ENCODE results near the gene GLB1L2.

The GLB1L2 gene

DNA sequence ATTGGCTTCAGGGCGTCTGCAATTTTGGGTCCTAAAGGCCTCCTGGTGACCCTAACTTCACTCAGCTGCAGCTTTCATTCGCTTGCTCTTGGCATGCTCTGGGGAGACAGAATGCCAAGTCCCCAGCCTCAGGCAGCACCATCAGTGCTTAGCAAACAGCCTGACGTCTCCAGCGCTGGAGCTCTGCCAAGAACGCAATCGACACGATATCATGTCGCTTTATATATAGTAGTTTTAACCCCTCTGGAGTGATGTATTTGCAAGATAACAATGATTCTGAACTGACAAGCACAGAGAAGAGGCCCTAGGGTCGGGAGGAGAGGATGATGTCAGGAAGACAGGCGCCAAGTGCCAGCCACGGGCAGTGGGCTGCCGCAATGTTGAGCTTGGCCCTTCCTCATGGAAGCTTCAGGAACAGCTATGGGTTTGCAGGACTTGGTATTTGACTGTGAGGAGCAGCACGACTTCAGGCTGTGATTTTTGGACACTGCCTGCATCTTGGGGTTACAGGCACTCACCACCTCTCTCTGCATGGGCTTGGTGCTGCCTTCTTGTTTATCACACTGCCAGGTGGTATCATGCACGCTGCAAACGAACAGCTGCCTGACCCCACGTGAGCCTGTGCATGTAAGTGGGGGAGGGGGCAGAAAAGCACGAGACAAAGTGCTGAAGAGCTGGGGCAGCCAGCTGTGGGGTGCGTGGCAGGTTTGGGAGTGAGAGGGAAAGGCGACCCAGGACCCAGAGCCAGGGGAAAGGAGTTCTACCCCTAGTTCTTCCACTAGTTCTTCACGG is 54.2 kb downstream of the GLB1L2 start:
- DNase-seq (ENCODE audit: low read depth in 2 of 2): no peak

DNA sequence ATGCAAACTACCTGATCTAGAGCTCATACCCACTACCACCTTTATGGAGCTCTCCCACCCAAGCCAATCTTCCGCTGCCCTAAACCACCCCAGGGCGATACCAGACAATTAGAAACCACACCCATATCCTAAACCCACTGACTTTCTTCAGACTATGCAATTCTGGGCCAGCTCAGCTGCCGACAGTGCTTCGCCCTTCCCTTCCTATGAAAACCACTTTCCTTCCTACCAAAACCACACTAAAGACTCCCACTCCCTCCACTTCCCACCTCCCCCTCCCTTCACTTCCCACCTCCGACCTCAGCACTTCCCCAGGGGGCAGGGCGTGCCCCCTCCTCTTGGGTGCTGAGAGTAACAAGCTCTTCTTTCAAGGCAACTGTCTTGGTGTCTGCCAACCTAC is 55.2 kb downstream of the GLB1L2 start:
- no peak for DNase-seq (ENCODE audit: low read depth in 2 of 2)

DNA sequence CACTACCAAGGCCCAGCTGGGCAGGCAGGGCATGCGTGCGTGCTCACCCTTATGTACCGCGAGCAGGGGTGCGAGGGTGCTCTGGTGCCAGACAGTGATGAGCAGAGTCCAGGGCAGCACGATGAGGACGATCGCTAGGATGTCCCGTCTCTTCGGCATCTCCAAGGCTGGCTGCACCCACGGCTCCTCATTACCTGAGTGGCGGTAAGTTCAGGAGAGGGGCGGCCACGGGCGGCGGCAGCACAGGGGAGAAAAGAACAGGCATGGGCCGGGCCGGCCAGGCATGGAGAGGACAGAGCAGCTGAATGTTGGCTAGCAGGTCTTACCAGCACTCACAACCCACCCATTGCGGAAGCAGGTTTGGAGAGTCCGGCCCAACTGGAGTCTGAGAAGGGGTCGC is 55.7 kb downstream of the GLB1L2 start:
- DNase-seq (ENCODE audit: low read depth in 2 of 2): no peak

DNA sequence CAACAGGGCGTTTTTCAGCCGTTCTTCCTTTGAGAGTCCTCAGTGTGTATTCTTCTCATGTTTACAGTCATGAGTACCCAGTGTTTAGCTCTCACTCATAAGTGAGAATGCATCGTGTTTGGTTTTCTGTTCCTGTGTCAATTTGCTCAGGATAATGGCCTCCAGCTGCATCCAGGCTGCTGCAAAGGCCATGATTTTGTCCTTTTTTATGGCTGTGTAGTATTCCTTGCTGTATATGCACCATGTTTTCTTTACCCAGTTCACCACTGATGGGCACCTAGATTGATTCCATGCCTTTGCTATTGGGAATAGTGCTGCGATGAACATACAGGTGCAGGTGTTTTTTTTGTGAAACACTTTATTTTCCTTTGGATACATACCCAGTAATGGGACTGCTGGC is 56.8 kb downstream of the GLB1L2 start:
- DNase-seq (ENCODE audit: low read depth in 2 of 2): no peak

DNA sequence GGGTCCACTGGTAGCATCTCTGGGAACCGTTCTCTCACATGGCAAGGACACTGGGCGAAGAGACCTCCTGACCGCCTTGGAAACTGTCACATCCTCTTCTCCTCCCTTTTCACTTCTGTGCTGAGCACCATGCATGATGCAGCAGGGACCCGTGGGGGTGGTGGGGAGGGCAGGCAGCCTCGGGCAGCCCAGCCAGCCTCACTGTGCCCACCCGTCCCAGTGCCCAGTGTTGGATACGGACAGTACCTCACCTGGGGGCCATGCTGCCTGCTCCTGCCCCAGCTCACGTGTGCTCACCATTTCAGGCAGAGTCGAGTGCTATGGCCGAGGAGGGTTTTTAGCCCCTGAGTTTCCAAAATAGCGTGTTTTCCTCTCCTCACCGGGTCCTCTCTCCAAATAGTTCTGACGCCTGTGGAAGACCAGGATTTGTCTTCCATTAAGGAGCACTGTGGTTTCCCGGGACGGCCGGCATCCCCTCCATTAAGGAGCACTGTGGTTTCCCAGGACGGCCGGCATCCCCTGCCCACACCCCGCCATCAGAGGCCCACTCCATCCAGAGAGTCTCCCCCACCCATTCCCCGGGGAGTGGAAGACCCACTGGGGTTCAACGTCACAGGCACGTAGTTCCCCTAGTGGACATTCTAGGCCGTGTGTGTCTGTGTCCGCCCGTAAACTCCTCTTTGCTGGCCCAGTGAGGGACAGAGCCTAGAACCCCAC is 57.8 kb downstream of the GLB1L2 start:
- no peak for DNase-seq (ENCODE audit: low read depth in 2 of 2)

DNA sequence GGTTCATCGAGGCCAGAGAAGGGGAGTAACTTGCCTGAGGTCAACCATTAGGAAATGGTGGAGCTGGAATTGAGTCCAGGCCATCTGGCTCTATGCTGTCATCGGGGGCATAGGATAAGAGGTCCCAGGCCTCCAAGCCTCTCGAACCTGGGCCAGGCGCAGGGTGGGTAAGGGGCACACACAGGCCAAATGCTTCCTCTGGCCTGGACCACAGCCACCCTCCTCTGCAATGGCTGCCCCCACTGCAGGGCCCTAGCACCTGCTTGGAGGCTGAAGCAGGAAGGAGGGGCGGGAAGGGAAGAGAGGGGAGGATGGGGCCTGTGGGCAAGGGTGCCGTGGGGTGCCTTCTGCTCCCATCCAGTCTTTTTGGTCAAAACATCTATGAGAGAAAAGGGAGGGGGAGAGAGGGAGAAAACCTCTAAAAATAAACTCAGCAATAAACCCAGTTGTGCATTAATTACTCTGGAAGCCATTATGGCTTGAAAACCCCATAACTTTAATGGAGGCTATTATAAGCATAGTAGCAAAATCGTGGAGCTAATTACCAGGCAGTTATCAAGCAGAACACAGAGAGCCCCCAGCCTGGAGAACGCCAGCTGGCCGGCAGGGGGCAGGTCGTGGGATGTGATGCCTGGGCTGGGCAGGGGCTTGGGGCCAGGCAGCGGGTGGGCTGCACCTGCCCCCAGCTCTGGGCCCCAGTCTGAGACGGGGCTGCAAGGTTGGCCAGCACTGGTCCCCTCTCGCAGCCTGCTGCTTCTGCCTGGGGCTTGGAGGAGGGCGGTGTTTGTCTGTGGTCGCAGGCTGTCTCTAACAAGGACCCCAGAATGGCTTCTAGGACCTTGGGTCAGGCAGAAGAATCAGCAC is 59.1 kb downstream of the GLB1L2 start:
- DNase-seq (ENCODE audit: low read depth in 2 of 2): no peak

DNA sequence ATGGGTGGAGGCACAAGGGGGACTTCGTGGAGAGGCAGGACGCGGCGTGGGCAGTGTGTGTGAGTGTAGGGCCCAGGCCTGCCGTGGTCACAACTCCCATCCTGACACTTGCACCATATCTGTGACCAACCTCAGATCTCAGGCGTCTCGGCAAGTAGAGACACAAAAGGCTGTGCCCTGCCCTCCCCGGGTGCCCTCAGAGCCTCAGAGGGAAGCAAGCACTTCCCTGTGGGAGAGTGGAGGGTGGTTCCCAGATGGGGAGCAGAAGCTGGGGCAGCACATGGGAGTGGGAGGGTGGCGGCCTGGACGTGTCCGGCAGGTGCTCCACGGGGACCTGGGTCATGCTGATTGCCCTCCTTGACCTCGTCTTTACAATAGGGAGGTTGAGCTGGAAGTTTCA is 59.9 kb downstream of the GLB1L2 start:
- DNase-seq (ENCODE audit: low read depth in 2 of 2): no peak

DNA sequence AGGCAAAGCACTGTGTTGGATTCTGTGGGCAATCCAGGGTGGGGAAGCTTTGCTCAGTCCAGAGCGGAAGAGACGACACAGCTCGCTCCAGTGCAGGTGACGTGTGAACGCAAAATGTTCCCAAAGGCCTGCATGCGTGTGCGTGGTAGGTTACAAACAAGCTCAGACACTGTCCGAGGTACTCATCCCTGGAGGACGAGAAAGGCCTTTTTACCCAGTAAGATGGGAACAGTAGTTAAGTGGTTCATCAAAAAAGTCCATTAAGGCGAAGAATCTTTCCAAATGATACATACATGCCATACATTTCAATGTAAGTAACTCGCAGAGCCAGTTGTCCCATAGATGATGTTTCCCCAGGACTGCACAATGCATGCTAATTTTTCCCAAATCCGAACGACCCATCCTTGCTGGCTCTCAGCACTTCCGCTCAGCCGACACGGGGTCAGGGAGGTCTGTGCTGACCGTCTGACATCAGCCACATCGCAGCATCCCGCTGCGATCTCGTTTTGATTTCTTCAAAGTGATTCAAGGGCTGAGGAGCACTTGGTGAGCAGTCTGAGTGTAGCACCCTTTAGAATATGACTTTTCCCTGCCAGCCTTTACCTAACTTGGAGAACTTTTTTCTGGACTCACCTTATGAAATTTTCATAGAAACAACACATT is 61.3 kb downstream of the GLB1L2 start:
- no peak for DNase-seq (ENCODE audit: low read depth in 2 of 2)

DNA sequence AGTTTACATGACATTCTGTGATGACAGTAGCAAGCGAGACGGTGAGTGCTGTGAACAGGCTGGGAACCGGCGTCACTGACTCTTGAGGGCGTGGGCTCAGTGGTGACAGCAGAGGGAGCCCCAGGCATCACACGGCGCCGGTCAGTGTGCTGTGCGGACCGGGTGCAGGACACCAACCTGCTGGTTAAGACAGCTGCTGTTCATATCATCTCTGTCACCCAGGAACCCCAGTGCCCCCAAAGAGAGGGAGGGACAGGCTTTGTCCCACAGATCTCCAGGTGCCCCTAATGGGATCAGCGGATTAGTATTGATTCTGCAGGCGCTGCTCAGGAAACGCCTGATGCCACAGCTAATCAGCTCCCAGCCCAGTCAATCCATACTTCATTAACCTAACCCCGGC is 61.9 kb downstream of the GLB1L2 start:
- no peak for DNase-seq (ENCODE audit: low read depth in 2 of 2)

DNA sequence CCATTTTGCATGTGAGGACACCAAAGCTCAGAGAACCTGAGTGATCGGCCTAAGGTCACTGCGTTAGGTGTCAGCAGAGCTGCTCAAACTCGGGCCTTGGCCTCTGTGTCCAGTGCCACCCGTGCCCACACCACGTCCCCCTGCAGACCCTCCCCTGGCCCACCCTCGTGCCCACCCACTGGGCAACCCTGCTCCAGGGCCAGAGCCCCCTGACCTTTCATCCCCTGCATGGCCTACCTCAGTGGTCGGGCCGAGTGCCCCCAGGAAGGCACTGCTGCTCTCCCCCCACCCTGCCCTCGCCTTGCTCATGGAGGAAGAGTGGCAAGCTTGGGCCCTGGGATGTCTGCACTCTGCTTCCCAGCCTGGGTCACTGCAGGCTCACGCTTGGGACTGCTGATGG is 62.5 kb downstream of the GLB1L2 start:
- DNase-seq (ENCODE audit: low read depth in 2 of 2): no peak

DNA sequence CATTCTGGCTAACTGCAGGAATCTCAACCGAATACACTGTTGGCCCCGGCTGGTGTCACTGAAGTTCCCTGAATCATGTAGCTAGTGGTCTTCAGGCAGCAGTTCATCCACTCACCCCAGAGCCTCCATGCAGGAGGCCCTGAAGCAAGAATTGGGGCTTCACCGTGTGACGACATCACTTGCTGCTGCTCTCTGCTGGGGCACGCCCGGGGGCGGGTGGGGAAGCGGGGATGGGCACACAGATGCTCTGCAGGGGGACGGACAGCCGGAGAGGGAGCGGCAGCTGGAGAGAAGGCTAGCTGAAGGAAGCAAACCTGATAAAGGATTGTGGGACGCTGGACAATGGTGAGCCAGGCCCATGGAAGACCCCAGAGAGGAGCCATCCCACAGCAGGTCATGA is 63.2 kb downstream of the GLB1L2 start:
- DNase-seq (ENCODE audit: low read depth in 2 of 2): no peak

DNA sequence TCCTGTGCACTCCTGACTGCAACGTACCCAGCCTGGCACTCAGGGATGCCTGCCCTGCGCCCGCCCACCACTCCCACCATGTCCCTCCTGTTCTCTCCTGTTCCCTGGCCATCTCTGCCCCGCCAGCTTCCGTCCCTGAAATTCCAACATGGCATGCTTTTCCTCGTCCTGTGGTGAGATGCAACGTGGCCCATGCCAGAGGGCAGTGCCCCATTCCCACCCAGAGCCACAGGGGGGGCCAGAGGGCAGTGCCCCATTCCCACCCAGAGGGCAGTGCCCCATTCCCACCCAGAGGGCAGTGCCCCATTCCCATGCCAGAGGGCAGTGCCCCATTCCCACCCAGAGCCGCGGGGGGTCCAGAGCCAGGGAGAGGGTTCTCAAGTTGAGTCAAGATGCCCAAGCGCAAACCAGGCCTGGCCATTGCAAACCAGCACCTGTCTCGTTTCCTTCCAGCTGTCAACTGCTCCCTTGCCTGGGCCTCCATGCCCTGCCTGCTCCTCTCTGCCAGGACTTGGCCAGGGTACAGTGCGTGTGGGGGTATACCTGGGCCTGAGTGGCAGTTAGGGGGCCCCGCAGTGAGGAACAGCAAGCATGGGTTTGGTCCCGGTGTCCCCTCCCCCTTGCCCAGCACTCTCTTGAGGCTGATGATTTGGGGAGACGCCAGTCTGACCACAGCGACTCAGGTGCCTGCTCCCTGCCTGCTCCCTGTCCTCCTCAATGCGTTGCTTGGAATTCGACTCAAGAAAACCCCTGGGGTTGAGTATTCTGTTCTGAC is 65.7 kb downstream of the GLB1L2 start:
- DNase-seq (ENCODE audit: low read depth in 2 of 2): no peak

DNA sequence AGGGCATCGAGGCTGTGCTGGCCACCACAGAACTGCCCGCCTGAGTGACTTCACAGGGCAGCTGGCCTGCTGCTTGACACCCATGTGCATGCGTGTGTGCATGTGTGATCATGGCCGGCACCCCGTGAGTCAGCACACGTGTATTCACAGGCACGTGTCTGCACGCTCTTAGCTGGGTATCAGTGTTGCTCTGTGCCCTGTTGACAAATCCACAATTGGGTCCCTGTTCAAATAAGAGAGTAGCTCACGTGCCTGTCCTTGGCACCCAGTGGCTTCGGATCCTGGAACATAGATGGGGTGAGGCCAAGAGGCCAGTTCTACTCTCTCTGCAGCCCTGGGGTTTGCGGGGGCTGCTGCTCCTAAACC is 66.3 kb downstream of the GLB1L2 start:
- no peak for DNase-seq (ENCODE audit: low read depth in 2 of 2)

DNA sequence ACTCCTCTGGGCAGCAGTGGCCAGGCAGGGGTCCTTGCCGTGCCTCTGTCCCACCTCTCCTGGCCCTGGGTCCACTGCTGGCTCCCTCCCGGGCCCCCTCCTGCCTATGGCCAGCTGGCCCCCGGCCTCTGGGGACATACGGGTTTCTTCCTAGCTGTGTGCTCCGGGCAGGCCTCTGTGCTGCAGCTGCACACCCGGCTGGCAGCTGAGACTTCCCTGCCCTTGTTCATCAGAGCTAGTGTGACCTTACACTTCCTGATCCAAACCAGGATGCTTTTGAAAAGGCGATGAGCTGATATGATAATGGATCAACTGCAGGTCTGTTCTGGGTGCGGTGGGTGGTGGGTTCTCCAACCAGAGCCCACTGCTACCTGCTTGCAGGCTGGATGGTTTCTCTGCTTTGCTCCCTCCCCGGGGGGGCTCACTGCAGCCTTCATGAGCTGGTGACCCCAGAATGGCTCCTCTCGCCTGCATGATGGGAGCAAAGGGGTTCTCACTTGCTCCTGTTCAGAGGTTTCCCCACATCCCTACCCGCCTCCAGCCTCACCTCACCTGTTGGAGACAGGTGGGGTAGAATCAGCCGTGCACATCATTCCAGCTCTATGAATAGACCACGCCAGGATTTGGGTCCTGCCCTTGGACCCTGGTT is 67.0 kb downstream of the GLB1L2 start:
- no peak for DNase-seq (ENCODE audit: low read depth in 2 of 2)

DNA sequence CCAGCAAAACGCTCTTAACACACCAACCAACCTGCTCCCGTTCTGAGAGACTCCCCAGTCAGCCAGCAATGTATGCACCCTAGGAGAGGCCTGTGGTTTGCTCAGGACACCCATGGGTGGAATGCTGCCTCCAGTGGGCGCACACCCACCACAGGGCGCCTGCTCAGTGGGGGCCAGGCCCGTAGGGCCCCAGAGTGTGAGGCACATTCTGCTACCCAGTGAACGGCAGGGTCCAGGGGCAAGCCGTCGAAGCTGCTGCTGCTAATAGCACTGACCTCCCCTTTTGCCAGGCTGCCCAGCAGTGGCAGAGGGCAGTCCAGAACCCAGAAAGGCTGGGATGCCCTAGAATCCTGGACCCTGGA is 67.5 kb downstream of the GLB1L2 start:
- no peak for DNase-seq (ENCODE audit: low read depth in 2 of 2)

DNA sequence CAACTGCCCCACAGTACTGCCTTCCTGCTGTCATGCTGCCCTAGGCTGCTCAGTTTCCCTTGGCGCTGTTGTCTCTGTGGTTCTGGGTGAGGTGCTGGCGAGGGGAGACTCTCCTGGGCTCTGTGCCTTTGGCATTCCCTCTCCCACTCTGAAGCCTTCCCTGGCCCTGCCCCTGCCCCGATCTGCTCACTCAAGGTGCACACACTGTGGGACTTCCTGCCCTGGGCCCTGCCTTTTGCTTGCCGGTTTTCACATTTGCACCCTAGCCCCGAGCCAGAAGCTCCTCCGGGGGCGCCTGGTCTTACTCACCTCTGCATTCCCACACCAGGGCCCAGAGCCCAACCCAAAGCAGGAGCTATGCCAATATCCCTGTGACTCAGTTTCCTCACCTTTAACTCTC is 68.2 kb downstream of the GLB1L2 start:
- DNase-seq (ENCODE audit: low read depth in 2 of 2): no peak

DNA sequence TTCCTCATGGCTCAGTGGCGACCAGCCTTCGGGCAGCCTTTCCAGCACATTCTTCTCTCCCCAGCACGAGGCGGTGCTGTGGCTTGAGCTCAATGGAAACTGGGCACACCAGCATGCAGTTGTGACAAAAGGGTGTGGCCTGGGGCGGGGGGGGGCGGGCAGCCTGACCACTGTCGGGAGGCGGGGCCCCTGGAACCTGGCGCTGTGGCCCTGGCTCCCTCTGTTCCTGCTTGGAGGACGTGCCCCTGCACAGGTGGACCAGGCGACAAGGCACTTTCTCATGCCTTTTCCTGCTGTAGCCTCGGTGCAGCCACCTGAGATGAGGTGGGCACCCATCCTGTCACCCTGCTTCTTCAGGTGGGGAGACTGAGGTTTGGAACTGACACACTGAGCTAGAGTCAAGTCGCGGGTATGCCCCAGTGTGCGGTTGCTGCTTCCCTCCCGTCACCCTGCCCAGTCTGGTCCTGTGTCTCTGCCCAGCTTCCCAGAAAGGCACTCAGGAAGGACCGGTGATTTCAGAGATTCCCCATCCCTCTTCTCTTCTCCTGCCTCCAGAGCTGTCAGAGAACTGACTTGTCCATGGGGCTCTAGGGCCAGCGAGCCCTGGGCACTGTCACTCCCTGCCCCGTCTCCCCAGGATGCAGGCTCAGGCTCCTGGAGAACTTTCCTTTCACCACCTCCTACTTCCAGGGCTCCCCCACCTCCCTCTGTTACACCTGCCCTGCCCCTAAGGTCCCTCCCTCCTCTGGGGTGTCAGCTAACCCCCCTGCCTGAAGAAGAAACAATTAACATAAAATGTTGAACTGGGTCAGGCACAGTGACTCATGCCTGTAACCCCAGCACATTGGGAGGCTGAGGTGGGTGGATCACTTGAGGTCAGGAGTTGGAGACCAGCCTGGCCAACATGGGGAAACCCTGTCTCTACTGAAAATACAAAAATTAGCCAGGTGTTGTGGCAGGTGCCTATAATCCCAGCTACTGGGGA is 70.3 kb downstream of the GLB1L2 start:
- DNase-seq (ENCODE audit: low read depth in 2 of 2): no peak

DNA sequence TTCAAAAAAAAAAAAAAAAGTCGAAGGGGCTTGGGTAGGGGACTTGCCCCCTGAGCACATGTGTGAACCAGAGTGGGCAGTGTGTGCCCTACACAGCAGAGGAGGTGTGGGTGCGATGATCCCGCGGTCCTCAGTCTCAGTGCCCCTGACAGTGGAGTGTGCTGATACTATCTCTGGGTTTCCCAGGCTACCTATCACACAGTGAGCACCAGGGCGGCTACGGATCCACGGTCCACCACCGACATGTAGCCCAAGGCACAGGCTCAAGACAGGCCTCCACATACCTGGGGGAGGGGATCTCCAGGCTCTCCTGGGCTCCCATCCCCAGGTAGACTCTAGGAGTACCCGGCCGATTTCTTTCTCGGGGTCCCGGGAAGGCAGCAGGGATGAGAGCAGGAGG is 71.1 kb downstream of the GLB1L2 start:
- DNase-seq (ENCODE audit: low read depth in 2 of 2): no peak

DNA sequence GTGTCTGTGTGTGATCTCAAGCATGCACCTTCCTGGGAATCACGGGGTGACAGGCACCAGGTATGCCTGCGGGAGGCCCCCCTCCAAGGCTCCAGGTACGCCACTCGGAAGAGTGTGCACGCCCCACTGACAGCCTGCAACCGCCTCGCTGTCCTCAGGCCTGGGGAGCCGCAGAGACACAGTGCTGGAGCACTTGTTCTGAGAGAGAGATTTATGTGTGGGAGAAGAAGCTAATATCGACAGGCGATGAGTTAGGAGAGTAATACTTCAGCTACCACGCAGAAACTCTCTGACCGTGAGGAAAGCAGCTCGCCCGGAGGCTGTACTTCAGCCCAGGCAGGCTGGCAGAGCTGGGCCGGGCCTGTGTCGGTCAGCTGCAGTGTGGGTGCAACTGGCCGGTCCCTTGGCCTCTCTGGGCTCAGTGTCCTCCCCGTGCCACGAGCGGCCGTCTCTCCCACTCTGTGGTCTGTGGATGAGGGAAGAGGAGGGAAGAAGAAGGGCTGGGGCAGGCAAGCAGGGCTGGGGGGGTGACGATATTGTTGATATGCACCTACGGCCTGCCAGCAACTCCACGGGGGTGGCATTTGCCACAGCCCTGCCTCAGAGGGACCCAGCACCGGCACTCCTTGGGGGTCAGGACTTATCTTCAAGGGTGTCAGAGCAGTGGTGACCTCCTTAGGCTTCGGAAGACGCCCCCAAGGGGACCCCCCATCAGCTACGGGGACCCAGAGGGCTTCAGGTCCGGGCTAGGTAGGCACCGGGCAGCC is 73.0 kb downstream of the GLB1L2 start:
- DNase-seq (ENCODE audit: low read depth in 2 of 2): no peak
